Measurements from ENCODE around the gene CLIC5. TPM values are rescaled to one million over a fixed set of nuclear protein-coding genes. Genes with fewer than 3 reads are reported as not detected.
A peak's percentile ranks its signal among the peaks of the same experiment; 100 is the strongest.

CLIC5 gene
- total and polyA plus RNA-seq, 11 donors = 63.0 to 381 (median 244) TPM

DNA sequence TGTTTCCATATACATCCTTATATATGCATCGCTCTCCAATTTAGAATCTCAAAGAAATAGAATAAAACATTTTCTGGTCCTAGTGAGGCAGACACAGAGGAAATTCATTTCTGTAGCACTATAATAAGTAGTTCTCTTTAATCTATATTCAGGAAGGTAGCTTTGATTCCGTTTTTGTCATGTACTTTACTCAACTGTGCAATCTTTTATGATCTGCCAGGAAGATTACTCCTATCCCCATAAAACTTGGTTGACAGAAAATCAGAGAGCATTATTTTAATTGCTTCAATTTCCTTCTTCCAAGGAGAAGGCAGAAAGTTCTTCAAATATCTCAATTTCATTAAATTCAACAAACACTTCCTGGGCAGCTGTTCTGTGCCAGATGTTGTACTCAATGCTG is 10.6 kb upstream of the CLIC5 start:
- Histone ChIP-seq H3K4me1 (peaks cover 0 to 7% (median 0%) of the 10 kb centered on the region in 12 donors), H3K27me3 (no peaks in the 10 kb centered on the region), H3K36me3 (no peaks in the 10 kb centered on the region), H3K9me3 (no peaks in the 10 kb centered on the region), H3K27ac (no peak overlapping the region), H3K4me3 (no peak overlapping the region)
- WGBS, 4 donors = 84 to 89% (median 88%) methylated on average over 2 of the region's 2 CpGs
- intact Hi-C loops (cut with DNase I) = no loop called here
- no peak for TF ChIP-seq POLR2A (IDR thresholded peaks at IDR 0.05)
- TF ChIP-seq, protein P1, sequence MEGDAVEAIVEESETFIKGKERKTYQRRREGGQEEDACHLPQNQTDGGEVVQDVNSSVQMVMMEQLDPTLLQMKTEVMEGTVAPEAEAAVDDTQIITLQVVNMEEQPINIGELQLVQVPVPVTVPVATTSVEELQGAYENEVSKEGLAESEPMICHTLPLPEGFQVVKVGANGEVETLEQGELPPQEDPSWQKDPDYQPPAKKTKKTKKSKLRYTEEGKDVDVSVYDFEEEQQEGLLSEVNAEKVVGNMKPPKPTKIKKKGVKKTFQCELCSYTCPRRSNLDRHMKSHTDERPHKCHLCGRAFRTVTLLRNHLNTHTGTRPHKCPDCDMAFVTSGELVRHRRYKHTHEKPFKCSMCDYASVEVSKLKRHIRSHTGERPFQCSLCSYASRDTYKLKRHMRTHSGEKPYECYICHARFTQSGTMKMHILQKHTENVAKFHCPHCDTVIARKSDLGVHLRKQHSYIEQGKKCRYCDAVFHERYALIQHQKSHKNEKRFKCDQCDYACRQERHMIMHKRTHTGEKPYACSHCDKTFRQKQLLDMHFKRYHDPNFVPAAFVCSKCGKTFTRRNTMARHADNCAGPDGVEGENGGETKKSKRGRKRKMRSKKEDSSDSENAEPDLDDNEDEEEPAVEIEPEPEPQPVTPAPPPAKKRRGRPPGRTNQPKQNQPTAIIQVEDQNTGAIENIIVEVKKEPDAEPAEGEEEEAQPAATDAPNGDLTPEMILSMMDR (IDR thresholded peaks at IDR 0.05) = no peak
- ATAC-seq (no peak), DNase-seq (no peak)

DNA sequence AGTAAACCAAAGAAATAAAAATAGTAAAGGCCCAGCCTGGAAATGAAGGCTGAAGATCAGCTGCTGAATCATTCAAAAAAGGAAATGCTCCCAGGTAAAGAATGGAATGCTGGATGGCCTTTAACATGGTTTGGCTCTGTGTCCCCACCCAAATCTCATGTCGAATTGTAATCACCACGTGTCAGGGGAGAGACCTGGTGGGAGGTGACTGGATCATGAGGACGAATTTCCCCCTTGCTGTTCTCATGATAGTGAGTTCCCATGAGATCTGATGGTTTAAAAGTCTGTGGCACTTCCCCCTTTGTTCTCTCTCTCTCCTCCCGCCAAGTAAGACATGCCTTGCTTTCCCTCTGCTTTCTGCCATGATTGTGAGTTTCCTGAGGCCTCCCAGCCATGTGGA is 9.9 kb upstream of the CLIC5 start:
- 69 to 74% (median 70%) methylated on average over 4 of the region's 4 CpGs for WGBS, 4 donors
- Histone ChIP-seq H3K4me1 (peaks cover 0 to 7% (median 0%) of the 10 kb centered on the region in 12 donors), H3K9me3 (no peaks in the 10 kb centered on the region), H3K27ac (no peak overlapping the region), H3K4me3 (no peak overlapping the region), H3K36me3 (no peaks in the 10 kb centered on the region), H3K27me3 (no peaks in the 10 kb centered on the region)
- no peak for DNase-seq
- TF ChIP-seq, protein P1 (IDR thresholded peaks at IDR 0.05) = no peak
- no peak for ATAC-seq
- intact Hi-C loops (cut with DNase I) = no loop called here

DNA sequence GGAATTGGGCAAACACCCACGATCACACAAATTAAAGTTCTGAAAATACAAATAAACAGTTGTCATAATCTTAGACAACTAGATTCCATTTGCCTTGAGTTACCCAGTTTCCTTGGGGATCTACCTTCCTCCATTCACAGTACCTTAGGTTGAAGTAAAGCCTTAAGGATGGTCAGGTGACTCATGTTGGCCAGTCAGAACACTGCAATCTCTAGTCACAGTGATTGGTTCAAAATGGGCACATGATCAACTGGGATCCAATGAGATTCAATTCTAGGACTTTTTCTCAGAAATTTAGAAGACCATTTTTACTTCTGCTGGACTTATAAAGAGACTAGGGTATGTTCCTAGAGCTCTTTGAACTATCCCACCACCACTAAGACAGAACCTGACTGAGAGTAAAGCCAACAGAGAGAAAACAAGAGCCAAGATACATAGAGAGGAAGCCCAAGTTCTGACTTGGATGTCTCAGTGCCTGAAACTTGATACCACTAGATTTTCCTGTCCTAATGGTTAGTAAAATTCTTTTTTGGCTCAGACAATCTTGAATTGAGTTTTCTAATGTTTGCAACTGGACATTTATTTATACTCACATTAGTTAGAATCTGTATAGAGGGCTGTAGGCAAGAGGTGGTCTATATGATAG is 8.6 kb upstream of the CLIC5 start:
- Histone ChIP-seq H3K27me3 (no peaks in the 10 kb centered on the region), H3K4me3 (no peak overlapping the region), H3K4me1 (peaks cover 0 to 7% (median 0%) of the 10 kb centered on the region in 12 donors), H3K36me3 (no peaks in the 10 kb centered on the region), H3K27ac (no peak overlapping the region), H3K9me3 (no peaks in the 10 kb centered on the region)
- WGBS, 4 donors = 88 to 93% (median 89%) methylated on average over 1 of the region's 1 CpG
- TF ChIP-seq, protein P1 (IDR thresholded peaks at IDR 0.05) = no peak
- TF ChIP-seq POLR2A (IDR thresholded peaks at IDR 0.05) = no peak
- DNase-seq (no peak), ATAC-seq (no peak)
- intact Hi-C loops (cut with DNase I) = no loop called here

DNA sequence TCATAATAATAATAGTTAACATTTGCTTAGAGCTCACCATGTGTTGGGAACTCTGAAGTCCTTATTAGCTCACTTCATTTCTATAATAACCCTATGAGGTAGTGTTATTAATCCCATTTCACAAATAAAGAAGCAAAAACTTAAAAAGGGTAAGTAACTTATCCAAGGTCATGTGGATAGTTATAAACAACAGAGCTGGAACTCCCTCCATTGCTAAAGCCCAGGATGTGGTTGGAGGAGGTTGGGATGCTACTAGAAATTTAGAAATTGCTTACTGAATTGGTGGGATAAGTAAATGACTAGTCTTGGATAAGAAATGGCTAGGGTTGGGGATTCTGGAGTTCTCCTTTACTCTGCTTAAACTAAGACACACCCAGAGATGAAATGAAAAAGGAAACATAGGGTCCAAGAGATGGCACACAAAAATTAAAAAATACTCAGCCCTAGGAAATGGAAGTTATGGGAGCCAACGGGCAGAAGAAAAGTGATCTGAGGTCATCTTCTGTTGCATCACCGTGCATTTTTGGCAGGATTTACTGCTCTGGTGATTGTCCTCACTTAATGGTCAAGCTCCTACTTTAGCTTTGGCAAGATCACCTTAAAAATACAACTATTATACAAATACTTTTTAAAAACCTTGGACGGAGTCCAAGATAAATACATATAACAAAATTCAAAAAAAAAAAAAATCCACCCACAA is 7.7 kb upstream of the CLIC5 start:
- Histone ChIP-seq H3K4me3 (no peak overlapping the region), H3K9me3 (no peaks in the 10 kb centered on the region), H3K36me3 (no peaks in the 10 kb centered on the region), H3K27ac (no peak overlapping the region), H3K4me1 (peaks cover 0 to 7% (median 0%) of the 10 kb centered on the region in 12 donors), H3K27me3 (no peaks in the 10 kb centered on the region)
- no peak for DNase-seq
- intact Hi-C loops (cut with DNase I) = no loop called here
- TF ChIP-seq, protein P1 (IDR thresholded peaks at IDR 0.05) = no peak
- WGBS, 4 donors = 35 to 43% (median 38%) methylated on average over 3 of the region's 3 CpGs
- ATAC-seq = peak in 2 of 4 donors; percentile 32 to 68
